GM12875 (cell line): ENCODE data around the gene TMEM135.

Source experiments
- H3K4me3 ChIP-seq: one replicate; pipeline ENCODE4 v1.5.1; 2011; ENCODE audit warnings: low read depth, low read length, control low read depth
- CTCF ChIP-seq: IDR thresholded peaks from 2 replicates; pipeline ENCODE4 v1.5.1; 2011; ENCODE audit warnings: low read depth, mild to moderate bottlenecking, control low read depth, inconsistent platforms, low read length, moderate library complexity, borderline replicate concordance; ENCODE audit not compliant: insufficient read depth

Gene TMEM135

GRCh38 chr11:87007963-87008362 is 29.8 kb upstream of the TMEM135 start:
- no peak for TF ChIP-seq CTCF
- no peak overlapping the region for H3K4me3 ChIP-seq

GRCh38 chr11:87012089-87012488 is 25.6 kb upstream of the TMEM135 start:
- no peak overlapping the region for H3K4me3 ChIP-seq
- TF ChIP-seq CTCF: no peak

- no peak overlapping the region for H3K4me3 ChIP-seq
- no peak for TF ChIP-seq CTCF
These were observed 25.1 kb upstream of the TMEM135 start for GRCh38 chr11:87012673-87013072.

- no peak for TF ChIP-seq CTCF
- H3K4me3 ChIP-seq: no peak overlapping the region
These were observed 23.6 kb upstream of the TMEM135 start for GRCh38 chr11:87013912-87014825.

GRCh38 chr11:87015645-87016044 is 22.1 kb upstream of the TMEM135 start:
- H3K4me3 ChIP-seq: no peak overlapping the region
- no peak for TF ChIP-seq CTCF

DNA sequence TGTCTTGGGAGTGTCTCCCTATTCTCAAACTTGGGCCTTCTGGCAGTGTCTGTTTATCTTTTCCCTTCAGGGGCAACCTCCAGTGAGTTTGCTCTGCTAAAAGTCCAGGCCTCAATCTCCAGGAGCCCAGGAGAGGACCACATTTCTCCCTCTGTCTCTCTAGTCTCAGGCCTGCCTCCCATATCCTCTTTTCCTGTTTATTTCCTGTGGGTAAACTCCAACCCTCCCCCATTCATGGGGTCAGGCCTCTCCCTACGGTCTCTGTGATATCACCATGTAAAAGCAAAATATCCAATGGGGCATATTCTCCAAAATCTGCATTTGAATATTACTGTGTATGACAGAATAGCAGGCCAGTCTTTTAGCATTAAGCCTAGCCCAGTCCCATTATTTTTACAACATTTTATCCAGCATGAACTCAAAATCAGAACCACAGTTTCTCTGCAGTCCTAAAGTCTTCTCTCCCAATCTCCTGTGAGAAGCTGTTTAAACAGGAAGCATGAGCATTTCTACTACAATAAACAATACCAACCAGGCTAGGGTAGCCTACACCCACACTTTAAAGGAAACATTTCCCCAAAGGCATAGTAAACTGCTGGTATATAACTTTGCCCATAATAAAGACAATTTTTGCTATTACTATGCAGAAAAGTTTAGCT is 18.0 kb upstream of the TMEM135 start:
- H3K4me3 ChIP-seq: no peak overlapping the region

More for the DNA sequence above, 18.0 kb upstream of the TMEM135 start:
- TF ChIP-seq CTCF: no peak
